ENCODE data around the gene CP.
"Not testable (repeated sequence)": the region's sequence is repeated elsewhere in the genome, so short reads cannot be mapped to it uniquely, and the experiment has no call there.

The CP gene

GRCh38 chr3:149226776-149227175 lies 5.1 kb upstream of the CP start:
- DNase-seq = no peak

GRCh38 chr3:149224736-149225594 lies 3.3 kb upstream of the CP start:
- peak; percentile 79 for DNase-seq

DNA sequence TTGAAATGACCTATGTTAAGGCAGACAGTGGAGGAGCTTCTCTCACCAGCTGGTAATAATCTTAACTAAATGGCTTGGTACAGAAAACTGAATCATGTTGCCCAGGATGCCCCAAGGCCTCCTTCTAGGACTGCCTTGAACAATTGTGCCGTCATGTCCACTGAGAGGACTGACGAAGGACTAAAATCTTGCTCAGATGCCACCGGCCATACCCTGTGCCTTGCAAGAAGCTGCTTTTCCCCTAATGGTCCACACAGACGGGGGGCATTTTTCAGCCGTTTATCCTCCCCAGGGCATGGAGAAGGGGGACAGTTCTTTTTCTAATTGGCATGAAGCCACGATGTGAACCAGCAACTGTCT lies 1.8 kb upstream of the CP start:
- no peak for DNase-seq

DNA sequence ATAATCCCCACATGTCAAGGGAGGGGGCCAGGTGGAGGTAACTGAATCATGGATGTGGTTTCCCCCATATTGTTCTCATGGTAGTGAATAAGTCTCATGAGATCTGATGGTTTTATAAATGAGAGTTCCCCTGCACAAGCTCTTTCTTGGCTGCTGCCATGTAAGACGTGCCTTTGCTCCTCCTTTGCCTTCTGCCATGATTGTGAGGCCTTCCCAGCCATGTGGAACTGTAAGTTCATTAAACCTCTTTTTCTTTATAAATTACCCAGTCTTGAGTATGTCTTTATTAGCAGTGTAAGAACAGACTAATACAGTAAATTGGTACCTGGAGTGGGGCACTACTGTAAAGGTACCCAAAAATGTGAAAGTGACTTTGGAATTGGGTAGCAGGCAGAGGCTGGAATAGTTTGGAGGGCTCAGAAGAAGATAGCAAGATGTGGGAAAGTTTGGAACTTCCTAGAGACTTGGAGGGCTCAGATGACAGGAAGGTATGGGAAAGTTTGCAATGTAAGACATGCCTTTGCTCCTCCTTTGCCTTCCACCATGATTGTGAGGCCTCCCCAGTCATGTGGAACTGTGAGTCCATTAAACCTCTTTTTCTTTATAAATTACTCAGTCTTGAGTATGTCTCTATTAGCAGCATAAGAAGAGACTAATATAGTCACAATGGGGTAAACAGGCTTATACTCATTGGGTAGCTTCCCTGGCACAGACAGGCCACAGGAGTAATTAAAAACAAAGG lies 2.1 kb downstream of the CP start:
- DNase-seq = not testable (repeated sequence)

DNA sequence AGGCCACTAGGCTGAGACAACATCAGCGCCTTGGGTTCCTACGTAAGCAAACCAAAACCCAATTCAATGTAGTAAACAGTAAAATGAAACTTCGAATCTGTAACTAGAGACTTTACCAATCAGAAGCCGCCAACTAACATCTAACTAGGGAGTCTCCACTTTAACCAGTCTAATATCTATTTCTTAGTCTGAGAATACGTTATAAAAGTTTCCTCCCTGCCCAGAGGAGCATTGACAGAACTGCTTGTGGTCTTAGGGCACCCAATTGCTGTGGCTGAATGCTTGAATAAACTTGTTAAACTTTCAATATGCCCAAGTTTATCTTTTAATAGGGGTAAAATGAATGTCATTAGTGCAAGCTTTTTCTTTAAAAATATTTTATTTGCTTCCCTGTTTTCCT lies 4.3 kb downstream of the CP start:
- no peak for DNase-seq

- DNase-seq = peak; percentile 5
These were observed 5.3 kb downstream of the CP start for GRCh38 chr3:149216193-149216869.

DNA sequence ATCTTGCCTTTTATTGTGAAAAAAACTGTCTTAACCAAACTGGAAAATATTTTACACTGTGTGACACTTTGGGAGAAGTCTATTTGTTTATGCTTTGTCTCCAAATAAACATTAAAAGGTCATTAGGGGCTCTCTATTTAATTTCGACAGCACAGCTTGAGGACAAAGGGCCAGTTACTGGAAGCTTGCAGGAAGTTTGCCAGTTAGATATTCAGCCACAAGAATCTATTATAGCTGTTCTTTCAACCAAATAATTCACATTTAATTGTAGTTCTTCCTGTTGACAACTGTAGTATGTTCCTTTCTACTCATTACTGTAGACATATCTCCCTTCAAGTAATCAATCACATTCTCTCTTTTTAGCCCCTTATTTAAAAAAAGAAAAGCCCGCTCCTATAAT lies 6.1 kb downstream of the CP start:
- DNase-seq = no peak

GRCh38 chr3:149214702-149215101 lies 6.9 kb downstream of the CP start:
- DNase-seq = no peak

- no peak for DNase-seq
These were observed 9.2 kb downstream of the CP start for GRCh38 chr3:149212386-149212785.

GRCh38 chr3:149209431-149209830 lies 12.2 kb downstream of the CP start:
- DNase-seq = no peak

DNA sequence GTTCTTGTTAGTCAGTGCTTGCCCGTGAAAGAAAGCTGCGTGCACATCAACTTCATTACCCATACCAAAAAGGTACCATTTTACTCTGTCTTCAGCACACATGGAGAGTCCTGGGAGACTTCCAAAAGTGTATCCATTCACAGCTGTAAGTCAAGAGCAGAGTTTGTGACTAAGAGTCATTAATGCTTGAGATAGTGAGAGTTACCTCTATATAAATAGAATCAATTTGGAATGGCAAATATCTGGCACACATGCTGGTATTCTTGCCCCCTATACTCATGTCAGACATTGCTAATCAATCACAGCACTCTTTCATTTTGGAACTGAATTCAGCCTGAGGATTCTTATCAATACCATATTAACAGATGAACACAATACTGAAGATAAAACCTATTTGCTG lies 14.2 kb downstream of the CP start:
- DNase-seq = no peak

- no peak for DNase-seq
These were observed 17.1 kb downstream of the CP start for GRCh38 chr3:149204390-149204991.

DNA sequence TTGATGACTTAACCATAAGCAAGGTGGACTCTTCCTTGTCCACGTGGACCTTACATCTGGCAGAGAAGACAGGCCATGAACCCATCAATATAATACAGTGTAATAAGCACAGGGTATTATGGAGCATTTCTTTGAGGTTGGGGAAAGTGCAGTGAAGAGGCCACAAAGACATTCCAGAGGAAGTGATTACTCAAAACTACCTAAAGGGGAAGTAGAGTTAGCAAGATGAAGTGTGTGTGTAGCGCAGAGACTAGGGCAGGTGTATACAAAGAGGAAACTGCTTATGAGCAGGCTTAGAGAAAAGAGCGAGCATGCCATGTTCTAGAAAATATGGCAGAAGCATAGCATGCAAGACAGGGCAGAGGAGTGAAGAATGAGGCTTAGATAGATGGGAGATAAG lies 17.9 kb downstream of the CP start:
- DNase-seq = no peak

DNA sequence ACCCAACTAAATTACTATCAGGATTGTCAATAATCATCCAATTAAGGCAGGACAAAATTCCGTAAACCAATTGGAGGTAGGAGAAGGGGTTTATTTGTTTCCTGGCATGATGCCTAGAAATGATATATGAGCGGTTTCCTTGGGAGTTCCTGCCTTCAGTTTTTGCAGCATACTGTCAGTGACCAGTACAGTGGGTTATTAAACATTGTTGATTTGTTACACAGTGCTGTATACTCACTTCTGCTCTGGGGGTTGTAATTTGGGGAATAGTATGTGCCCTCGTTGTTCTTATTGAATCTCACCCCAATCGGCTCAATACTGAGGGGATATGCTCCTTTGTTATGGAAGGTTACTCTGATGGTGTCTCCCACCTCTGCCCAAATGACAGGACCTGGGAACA lies 22.2 kb downstream of the CP start:
- peak; percentile 31 for DNase-seq

- no peak for DNase-seq
These were observed 23.0 kb downstream of the CP start for GRCh38 chr3:149198611-149199010.

- DNase-seq = no peak
These were observed 24.0 kb downstream of the CP start for GRCh38 chr3:149197669-149198068.

- DNase-seq = not testable (repeated sequence)
These were observed 24.6 kb downstream of the CP start for GRCh38 chr3:149196805-149197592.

GRCh38 chr3:149195221-149195620 lies 26.4 kb downstream of the CP start:
- no peak for DNase-seq

DNA sequence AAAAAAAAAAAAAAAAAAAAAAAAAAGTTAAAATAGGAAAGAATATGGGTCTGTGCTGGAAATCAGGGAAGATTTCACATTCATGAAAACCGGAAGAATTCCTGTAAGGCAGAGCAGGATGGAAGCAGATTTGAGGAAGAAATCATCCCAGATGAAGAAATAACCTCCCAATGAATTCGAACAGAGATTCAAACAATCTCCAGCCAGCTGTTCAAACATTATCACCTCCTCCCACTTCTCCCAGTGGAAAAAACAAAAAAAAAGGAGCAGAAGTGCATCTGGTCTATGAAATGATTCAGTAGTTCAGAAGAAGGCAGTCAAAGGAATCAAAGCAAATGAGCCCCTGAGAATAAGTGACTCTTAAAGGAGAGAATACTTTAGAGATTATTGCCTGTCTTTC lies 33.1 kb downstream of the CP start:
- no peak for DNase-seq

DNA sequence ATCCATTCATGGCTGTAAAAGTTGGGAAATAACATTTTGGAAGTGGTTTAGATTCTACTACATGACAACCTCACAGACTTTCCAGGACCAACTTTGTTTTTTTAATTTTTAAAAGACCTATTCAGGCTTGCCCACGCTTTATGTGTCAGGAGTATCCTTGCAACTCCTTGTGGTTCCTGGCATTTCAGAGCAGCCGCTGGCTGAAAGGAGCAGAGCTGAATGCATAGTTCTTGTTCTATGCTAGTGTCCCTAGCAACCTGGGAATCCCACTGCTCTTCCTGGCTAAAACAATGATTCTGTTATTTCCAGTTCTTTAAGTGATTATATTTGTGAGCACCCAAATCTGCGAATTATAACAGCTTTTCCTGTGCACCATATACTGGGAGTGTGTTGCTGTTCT lies 34.9 kb downstream of the CP start:
- DNase-seq = no peak

DNA sequence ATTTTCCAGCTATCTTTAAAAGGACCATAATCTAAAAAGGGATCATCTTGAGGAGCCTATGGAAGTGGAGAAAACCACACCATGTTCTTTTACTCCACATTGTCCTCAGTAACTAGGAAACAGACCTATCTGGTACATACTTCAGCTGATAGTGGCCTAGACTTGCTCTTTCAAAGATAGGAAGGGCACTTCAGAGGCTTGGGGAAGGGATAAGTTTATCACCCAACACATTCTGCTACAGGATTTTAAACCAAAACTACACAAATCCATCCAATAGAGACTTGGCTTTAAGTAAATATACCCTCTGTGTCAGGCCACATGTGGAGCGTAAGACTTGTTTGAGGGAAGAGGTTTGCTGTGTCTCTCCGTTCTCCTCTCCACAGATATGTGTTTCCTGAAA lies 35.4 kb downstream of the CP start:
- DNase-seq = peak; percentile 21

GRCh38 chr3:149181182-149181581 lies 40.4 kb downstream of the CP start:
- no peak for DNase-seq

Measured in OCI-M1 (cell line).